HG03520 (cell line): ENCODE data around the gene GRIN2A.

Source experiments
- ATAC-seq: cut with Tn5 transposase; IDR thresholded peaks from one replicate; pipeline ENCODE4 v1.9.1; 2021; ENCODE audit warnings: mild to moderate bottlenecking, moderate library complexity; ENCODE audit not compliant: unreplicated experiment

GRIN2A gene

DNA sequence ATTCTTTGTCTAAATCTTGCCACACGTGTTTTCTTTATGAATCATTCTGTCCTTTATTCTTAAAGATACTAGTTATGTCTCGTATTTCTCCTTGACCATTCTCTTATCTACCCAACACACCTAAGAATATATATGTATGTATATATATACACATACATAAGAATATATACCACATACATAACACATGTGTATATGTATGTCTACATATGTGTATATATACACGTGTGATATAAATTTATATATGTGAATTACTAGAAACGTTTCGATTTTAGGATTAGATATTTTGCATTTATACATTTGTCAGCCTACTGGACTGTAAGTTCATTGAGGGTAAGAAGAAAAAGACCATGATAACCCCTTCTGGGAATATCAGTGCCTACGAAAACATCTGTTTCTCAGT lies 388.6 kb downstream of the GRIN2A start:
- ATAC-seq, result no peak

DNA sequence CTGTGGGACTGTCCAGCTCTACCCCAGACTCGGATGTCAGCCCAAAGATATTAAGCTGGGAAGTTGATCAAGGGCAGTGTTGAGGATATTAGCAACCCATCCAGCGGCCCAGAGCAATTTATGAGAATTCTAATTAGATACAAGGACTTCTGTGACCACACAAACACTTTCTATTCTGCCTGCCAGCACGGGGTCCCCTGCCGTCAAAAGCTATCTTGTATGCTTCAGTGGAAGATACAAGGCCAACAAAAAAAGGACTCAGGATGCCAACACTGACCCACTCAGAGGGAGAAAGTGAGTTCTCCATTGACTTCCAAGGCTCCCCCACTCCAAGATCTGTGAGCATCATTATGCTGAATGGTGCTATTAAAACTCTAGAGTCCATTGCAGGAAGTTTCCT lies 390.7 kb downstream of the GRIN2A start:
- ATAC-seq, result no peak

DNA sequence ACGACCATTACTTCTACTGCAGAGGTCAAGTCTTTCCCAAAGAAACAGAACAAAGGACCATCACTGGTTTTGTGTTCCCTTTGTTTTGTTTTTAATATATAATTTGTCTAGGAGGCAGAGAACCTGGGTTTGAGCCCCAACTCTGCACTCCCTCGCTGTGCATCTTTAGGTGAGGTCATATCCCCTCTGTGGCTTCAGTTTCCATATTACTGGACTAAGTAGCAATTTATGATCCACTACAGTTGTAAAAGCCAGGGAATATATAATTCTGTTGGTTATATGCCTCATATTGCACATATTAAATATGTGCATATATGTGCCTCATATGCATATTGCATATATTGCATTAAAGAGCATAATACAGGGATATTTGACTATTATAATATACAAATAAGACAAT lies 392.0 kb downstream of the GRIN2A start:
- no peak for ATAC-seq

DNA sequence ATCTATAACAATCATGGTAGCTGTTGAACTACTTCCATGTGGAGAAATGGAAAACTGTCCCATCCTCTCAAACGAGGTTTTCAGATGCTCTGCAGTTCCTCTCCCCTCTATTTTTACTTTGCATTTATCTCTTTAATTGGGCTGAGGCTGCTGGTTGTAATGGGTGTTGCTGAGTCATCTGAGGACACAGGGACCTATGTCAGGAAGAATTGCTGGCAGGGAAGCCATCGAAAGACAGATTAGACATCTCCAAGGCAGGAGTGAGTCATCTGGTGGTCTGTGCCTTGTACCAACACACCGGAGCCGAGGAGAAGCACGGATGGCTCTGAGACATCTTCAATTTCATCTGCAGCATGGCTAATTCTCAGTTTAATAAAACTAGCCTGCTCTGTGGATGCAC lies 394.5 kb downstream of the GRIN2A start:
- ATAC-seq, result no peak

GRCh38 chr16:9780831-9781230 lies 401.4 kb downstream of the GRIN2A start:
- no peak for ATAC-seq

DNA sequence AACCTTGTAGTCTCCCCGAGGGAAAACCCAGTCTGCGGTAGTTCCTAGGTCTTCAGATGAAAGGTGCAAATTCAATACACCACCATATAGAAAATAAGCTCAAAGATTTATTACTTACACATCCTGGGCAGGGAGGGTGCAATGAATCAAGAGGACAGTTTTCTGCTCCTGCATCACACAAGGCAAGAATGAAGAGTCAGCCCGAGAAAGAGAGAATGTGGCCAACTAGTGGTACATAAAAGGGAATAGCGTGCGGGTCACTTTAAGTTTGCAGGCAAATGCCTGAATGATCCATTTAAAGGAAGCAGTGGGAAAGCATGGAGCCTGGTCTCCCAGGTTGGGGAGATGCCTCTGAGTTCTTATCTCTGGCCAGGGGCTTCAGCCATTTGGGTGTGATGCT lies 403.4 kb downstream of the GRIN2A start:
- no peak for ATAC-seq

DNA sequence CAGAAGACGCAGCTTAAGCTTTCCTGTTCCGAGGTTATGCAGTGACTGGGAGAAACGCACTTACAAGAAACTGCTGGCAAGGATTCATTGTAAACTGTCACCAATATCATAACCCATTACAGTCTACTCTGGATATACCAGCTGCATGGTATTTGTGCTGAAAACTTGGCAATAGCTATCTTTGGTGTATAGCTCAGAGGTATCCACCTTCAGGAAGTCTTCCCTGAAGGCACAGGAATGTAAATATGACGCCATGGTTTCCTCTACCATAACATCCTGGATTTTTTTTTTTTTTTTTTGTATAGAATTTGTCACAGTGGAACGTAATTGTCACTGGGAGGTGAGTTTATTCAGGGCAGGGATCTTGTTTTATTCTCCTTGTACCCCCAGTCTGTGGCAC lies 406.2 kb downstream of the GRIN2A start:
- ATAC-seq, result no peak

DNA sequence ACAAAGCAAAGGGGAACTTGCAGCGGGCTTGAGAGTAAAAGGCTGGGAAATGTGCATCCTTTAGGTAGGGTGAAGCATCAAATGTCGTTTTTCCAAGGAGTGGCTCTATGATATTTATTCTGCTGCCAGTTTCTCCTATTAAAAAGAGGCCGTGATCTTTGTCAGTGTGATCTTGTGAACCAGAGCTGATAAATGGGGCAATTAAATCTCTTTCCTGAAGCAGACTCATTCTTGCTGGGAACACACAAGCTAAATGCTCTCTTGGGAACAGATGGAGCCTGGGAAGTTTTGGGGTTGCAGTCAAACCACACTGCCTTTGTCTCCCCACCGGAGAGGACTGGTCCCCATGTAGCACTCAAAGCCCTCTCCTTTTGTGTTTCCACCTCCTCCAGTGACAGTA lies 408.9 kb downstream of the GRIN2A start:
- no peak for ATAC-seq

GRCh38 chr16:9772526-9773225 lies 409.6 kb downstream of the GRIN2A start:
- ATAC-seq, result no peak

DNA sequence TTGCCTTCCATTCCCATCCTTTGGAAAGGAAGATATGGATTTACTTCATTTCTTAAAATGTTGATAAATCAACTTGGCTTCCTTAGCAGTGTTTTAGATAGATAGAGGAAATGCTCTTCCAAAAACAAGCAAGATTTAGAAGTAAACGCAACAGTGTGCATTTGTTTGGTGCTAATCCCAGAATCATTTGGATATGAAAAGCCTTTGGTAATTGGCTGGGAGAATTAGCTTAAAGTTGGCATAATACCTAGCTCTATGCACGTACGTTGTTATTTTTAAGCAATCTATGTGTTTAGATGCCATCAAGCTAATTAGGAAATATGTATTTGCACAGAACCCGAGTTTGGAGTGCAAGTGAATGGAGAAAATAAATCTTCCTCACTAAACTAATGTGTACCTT lies 415.3 kb downstream of the GRIN2A start:
- no peak for ATAC-seq

DNA sequence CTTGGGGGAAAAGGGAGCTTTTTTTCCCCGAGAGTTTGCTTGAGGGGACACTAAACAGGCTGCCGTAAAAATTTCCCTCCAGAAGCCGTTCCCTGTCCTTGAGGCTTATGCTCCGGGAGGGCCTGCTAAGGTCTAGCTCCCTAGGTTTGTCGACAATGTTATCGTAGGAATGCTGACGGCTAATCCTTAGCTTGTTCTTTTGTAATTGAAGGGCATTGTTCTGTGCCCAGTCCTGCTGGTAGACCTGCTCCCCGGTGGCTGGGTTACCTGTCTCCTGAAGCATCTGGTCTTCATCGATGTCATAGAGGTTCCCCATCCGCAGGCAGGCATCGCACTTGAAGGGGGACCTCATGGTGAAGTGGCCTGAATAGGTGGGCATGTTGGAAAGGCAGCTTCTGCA lies 418.7 kb downstream of the GRIN2A start:
- ATAC-seq, result no peak

- ATAC-seq, result no peak
Observed at GRCh38 chr16:9761870-9762269, 420.4 kb downstream of the GRIN2A start.

DNA sequence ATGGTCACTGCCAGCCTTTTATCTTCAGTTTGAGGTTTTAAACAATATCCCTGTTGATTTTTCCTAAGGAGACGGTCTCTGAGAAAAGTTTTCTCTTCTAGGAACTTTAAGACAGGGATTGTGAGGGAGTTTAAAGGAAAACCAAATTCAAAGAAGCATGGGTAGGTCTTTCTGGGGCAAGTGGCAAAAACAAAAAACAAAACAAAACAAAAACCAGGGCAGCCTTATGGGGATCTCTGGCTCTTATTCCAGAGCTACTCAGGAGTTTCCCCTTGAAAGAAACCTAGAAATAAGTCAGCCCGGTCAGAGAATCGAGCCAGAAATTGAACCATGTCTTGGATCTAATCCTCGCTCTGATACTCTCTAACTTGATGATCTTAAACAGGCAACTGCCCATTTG lies 424.5 kb downstream of the GRIN2A start:
- ATAC-seq, result no peak

- ATAC-seq, result no peak
Observed at GRCh38 chr16:9756434-9756833, 425.8 kb downstream of the GRIN2A start.

- no peak for ATAC-seq
Observed at GRCh38 chr16:9755081-9755480, 427.1 kb downstream of the GRIN2A start.

DNA sequence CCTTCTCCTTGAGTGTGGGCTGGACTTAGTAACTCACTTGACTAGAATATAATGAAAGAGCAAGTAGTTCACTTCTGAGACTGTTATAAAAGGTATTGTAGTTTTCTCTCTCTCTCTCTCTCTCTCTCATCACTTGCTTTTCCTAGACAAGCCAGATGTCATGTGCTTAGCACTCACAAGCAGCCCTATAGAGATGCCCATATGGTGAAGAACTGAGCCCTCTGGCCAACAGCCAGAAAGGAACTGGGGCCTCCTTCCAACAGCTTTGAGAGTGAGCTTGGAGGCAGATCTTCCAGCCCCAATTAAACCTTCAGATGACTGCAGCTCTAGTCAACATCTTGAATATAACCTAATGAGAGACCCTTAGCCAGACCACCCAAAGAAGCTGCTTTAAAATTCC lies 440.5 kb downstream of the GRIN2A start:
- ATAC-seq, result no peak

DNA sequence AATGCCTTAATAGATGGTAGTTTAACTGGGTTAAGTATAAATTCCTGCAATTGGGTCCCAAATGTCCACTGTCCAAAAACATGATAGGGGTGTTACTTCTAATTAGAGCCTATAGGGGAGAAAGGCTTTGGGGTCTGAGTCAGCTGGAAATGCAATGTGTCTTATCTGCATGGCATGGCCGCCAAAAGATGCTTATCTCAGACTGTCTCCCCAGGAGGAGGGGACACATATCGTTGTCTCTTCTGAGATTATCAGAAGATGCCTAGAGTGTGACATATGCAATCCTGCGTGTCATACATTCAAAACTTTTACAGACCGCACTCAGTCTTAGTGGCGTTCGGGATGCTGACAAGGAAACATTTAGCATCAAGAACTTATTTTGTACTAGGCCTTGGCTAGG lies 442.9 kb downstream of the GRIN2A start:
- no peak for ATAC-seq

GRCh38 chr16:9738690-9739089 lies 443.5 kb downstream of the GRIN2A start:
- ATAC-seq, result no peak

DNA sequence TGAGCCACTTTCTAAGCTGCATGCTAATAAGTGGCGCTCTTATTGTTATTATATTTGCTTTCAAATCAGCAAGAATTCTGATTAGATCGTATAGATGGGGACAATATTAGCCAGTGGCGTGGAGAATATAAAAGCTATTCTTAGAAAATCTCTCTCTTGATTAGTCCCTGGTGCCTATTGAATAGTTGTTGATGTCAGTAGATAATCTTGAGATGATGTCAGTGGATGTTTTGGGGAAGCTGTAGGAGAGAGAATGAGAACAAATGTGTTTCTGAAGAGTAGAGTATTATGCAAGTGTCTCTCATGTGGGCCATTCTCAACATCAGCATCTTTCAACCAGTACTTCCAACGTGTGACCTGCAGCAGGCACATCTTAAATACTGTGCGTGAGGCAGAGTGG lies 445.7 kb downstream of the GRIN2A start:
- no peak for ATAC-seq

DNA sequence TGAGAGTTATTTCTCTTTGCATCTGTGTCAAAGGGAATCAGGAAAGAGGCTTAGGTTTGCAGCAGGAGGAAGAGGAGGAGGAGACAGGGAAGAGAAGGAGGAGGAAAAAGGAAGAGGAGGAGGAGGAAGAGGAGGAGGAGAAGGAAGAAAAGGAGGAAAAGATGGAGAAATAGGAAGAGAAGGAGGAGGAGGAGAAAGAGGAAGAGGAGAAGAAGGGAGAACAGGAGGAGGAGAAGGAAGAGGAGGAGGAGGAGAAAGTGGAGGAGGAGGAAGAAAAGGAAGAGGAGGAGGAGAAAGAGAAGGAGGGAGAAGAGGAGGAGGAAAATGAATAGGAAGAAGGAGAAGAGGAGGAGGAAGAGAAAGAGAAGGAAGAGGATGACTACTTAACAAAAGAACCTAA lies 459.1 kb downstream of the GRIN2A start:
- no peak for ATAC-seq

GRCh38 chr16:9713907-9714306 lies 468.3 kb downstream of the GRIN2A start:
- no peak for ATAC-seq

DNA sequence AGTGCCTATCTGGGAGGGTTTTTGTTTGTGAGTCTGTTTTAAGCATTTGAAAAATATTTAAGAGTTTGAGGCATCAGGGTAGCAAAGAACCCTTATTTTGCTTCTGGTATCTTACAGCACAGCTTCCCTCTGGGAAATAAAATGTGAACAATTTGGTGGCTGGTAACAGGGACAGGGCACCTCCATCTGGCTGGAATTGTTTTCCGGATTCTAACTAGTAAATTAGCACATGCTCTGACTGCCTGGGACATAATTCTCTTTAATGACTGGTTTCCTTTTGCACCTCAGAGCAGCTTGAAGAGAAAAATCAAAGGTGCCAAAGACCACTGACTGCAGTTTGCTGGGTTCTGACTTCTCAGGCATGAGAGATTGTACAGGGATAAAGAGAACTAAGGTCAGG lies 469.1 kb downstream of the GRIN2A start:
- no peak for ATAC-seq

DNA sequence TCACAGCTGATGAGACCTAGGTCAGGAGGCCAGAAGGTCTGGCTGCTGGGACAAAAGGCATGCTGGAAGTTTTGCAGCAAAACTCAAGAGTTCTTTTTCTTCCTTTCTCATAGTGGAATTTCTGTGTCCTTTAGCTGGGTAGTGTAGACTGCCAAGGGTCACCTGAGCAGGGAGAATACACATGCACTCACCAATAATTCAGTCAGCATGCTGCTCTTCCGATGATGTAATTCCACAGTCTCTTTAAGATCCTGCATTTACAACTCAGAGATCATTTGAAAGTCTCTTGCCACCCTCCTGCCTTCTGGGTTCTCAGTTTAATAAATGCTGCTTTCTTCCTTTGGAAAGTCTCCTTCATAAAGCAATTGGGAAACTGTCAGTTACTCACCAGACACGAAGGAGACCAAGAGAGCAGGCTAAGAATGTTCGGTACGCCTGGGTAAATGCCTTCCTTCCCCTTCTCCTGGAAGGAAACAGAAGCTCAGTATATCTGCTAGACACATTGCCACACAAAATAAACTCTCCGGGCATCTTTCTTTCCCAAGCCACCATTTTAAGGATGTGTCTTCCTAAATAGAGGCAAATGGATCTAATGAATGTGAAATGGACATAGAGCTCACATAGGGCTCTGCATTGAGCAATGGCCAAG lies 473.1 kb downstream of the GRIN2A start:
- no peak for ATAC-seq
